IMR-90 (cell line): ENCODE measurements around the gene DOCK1. TPM values are rescaled to one million over a fixed set of nuclear protein-coding genes. Genes with fewer than 3 reads are reported as not detected.

Experiments
- ATAC-seq: fragments of 200-7000 bp; cut with Tn5 transposase; 2 replicates; pipeline ENCODE4 v1.9.1; 2020; ENCODE audit warnings: low read depth, mild to moderate bottlenecking, moderate library complexity
- BruUV-seq: library from RNA; stranded (reverse); fragments of 400-500 nt; replicated peaks from 2 replicates; lab custom pipeline; 2021; lab: Mats Ljungman, UMichigan
- CTCF ChIA-PET: fragments of 300-600 bp; formaldehyde crosslinking; extraction: SDS; loops from one replicate; lab custom pipeline; 2021; ENCODE audit warnings: antibody characterized with exemption; lab: Yijun Ruan, JAX
- POLR2A ChIA-PET: fragments of 300-600 bp; sonication (Branson Sonifier 250); formaldehyde crosslinking; loops from one replicate; lab custom pipeline; 2022; ENCODE audit warnings: antibody characterized with exemption; ENCODE audit not compliant: unreplicated experiment; lab: Charles Lee
- DNase-seq: peaks from one replicate; pipeline ENCODE4 v3.0.0; 2013
- H2AFZ ChIP-seq: replicated peaks from 2 replicates; pipeline ENCODE3; 2013; ENCODE audit warnings: low read length, mild to moderate bottlenecking; ENCODE audit not compliant: poor library complexity
- H2AK5ac ChIP-seq: 2 replicates; pipeline ENCODE4 v1.6.1; 2013; ENCODE audit warnings: low read depth, low read length, inconsistent platforms
- H2AK9ac ChIP-seq: replicated peaks from 2 replicates; pipeline ENCODE3; 2013; ENCODE audit warnings: mild to moderate bottlenecking, low read depth, low read length, moderate library complexity; ENCODE audit not compliant: poor library complexity
- H2BK120ac ChIP-seq: 2 replicates; pipeline ENCODE4 v1.6.1; 2013; ENCODE audit warnings: low read depth, low read length, inconsistent platforms
- H2BK15ac ChIP-seq: 3 replicates; pipeline ENCODE4 v1.6.1; 2013; ENCODE audit warnings: low read depth, low read length, inconsistent platforms
- H2BK20ac ChIP-seq: 2 replicates; pipeline ENCODE4 v1.6.1; 2013; ENCODE audit warnings: low read depth, mild to moderate bottlenecking, inconsistent platforms, low read length, moderate library complexity
- H2BK5ac ChIP-seq: 2 replicates; pipeline ENCODE4 v1.6.1; 2013; ENCODE audit warnings: mild to moderate bottlenecking, low read depth, low read length, inconsistent platforms; ENCODE audit not compliant: poor library complexity, severe bottlenecking
- H3K14ac ChIP-seq: replicated peaks from 2 replicates; pipeline ENCODE4 v1.6.1; 2013; ENCODE audit warnings: low read depth, low read length, inconsistent platforms
- H3K18ac ChIP-seq: 2 replicates; pipeline ENCODE4 v1.6.1; 2013; ENCODE audit warnings: low read depth, low read length, control low read depth
- H3K23ac ChIP-seq: 2 replicates; pipeline ENCODE4 v1.6.1; 2013; ENCODE audit warnings: low read depth, low read length, inconsistent platforms
- H3K27ac ChIP-seq: 2 replicates; pipeline ENCODE4 v1.5.1; 2013; ENCODE audit warnings: mild to moderate bottlenecking, control low read depth, low read length; ENCODE audit not compliant: insufficient read depth
- H3K27me3 ChIP-seq: 2 replicates; pipeline ENCODE4 v1.6.1; 2013; ENCODE audit warnings: low read length; ENCODE audit not compliant: control insufficient read depth, insufficient read depth
- H3K36me3 ChIP-seq: 2 replicates; pipeline ENCODE4 v1.6.1; 2013; ENCODE audit warnings: low read length, mixed read lengths; ENCODE audit not compliant: control insufficient read depth, insufficient read depth
- H3K4ac ChIP-seq: 2 replicates; pipeline ENCODE4 v1.6.1; 2013; ENCODE audit warnings: low read depth, low read length, inconsistent platforms
- H3K4me1 ChIP-seq: 2 replicates; pipeline ENCODE4 v1.6.1; 2013; ENCODE audit warnings: low read length, mixed read lengths; ENCODE audit not compliant: control insufficient read depth, insufficient read depth
- H3K4me2 ChIP-seq: 2 replicates; pipeline ENCODE4 v1.6.1; 2013; ENCODE audit warnings: low read depth, mild to moderate bottlenecking, control low read depth, low read length, moderate library complexity
- H3K4me3 ChIP-seq: 2 replicates; pipeline ENCODE4 v1.5.1; 2013; ENCODE audit warnings: low read depth, mild to moderate bottlenecking, control low read depth, low read length, moderate library complexity; ENCODE audit not compliant: insufficient read depth
- H3K56ac ChIP-seq: 2 replicates; pipeline ENCODE4 v1.6.1; 2013; ENCODE audit warnings: low read length, inconsistent platforms; ENCODE audit not compliant: insufficient read depth; ENCODE audit errors: extremely low read depth
- H3K79me1 ChIP-seq, 2 experiments: 2 replicates each; pipeline ENCODE4 v1.6.1; 2013; ENCODE audit warnings: low read length in 2 of 2, inconsistent platforms in 1 of 2, low read depth in 1 of 2
- H3K9ac ChIP-seq: 2 replicates; pipeline ENCODE4 v1.6.1; 2013; ENCODE audit warnings: low read depth, low read length, control low read depth
- H3K9me1 ChIP-seq: 2 replicates; pipeline ENCODE4 v1.6.1; 2013; ENCODE audit warnings: low read length, inconsistent platforms; ENCODE audit not compliant: insufficient read depth
- H3K9me3 ChIP-seq: 2 replicates; pipeline ENCODE4 v1.6.1; 2013; ENCODE audit warnings: low read length; ENCODE audit not compliant: control insufficient read depth, insufficient read depth
- H4K20me1 ChIP-seq: 2 replicates; pipeline ENCODE4 v1.6.1; 2013; ENCODE audit warnings: low read length, inconsistent platforms; ENCODE audit not compliant: insufficient read depth
- H4K5ac ChIP-seq: 2 replicates; pipeline ENCODE4 v1.6.1; 2013; ENCODE audit warnings: mild to moderate bottlenecking, low read depth, low read length, control low read depth
- H4K8ac ChIP-seq, 2 experiments: 2 replicates each; pipeline ENCODE4 v1.6.1; 2013; ENCODE audit warnings: low read depth in 2 of 2, low read length in 2 of 2, control low read depth in 1 of 2, inconsistent platforms in 1 of 2
- H4K91ac ChIP-seq: 2 replicates; pipeline ENCODE4 v1.6.1; 2013; ENCODE audit warnings: low read depth, low read length, inconsistent platforms; ENCODE audit not compliant: insufficient read depth
- CHD1 ChIP-seq: IDR thresholded peaks from 2 replicates; pipeline ENCODE4 v1.6.1; 2012; ENCODE audit warnings: low read depth, low read length, improper control_type of control experiment
- ELK1 ChIP-seq: fragments of 150-350 bp; IDR thresholded peaks from 2 replicates; pipeline ENCODE4 v1.6.1; 2016; ENCODE audit warnings: low read depth, mild to moderate bottlenecking, low read length, moderate library complexity, borderline replicate concordance
- FOS ChIP-seq: fragments of 150-350 bp; IDR thresholded peaks from 2 replicates; pipeline ENCODE4 v1.6.1; 2016; ENCODE audit warnings: low read depth, low read length
- MAFK ChIP-seq: IDR thresholded peaks from 2 replicates; pipeline ENCODE4 v1.6.1; 2012; ENCODE audit warnings: low read depth, low read length, improper control_type of control experiment
- MAZ ChIP-seq: IDR thresholded peaks from 2 replicates; pipeline ENCODE4 v1.6.1; 2012; ENCODE audit warnings: low read depth, mild to moderate bottlenecking, low read length, improper control_type of control experiment, moderate library complexity, borderline replicate concordance
- MXI1 ChIP-seq: IDR thresholded peaks from 2 replicates; pipeline ENCODE4 v1.6.1; 2012; ENCODE audit warnings: low read depth, mild to moderate bottlenecking, low read length, moderate library complexity, borderline replicate concordance
- NFE2L2 ChIP-seq: fragments of 150-350 bp; IDR thresholded peaks from 2 replicates; pipeline ENCODE4 v1.6.1; 2016; ENCODE audit warnings: low read depth, mild to moderate bottlenecking, low read length
- POLR2A ChIP-seq: IDR thresholded peaks from 2 replicates; pipeline ENCODE4 v1.6.1; 2012; ENCODE audit warnings: mild to moderate bottlenecking, low read depth, low read length
- RAD21 ChIP-seq: IDR thresholded peaks from 2 replicates; pipeline ENCODE4 v1.6.1; 2012; ENCODE audit warnings: low read length, improper control_type of control experiment
- RCOR1 ChIP-seq: IDR thresholded peaks from 2 replicates; pipeline ENCODE4 v1.6.1; 2012; ENCODE audit warnings: mild to moderate bottlenecking, low read length, improper control_type of control experiment; ENCODE audit not compliant: insufficient replicate concordance
- RFX5 ChIP-seq: IDR thresholded peaks from 2 replicates; pipeline ENCODE4 v1.8.0; 2012; ENCODE audit warnings: low read depth, mild to moderate bottlenecking, low read length, moderate library complexity
- USF2 ChIP-seq: fragments of 150-350 bp; IDR thresholded peaks from 2 replicates; pipeline ENCODE4 v1.6.1; 2017; ENCODE audit warnings: mild to moderate bottlenecking, antibody characterized with exemption, low read length, low read depth
- WGBS, 2 experiments: methylation state at CpG; one replicate each; pipeline versions ENCODE4 v1.1.5 to v1.1.7; 2013; ENCODE audit warnings: missing lambda C conversion rate in 2 of 2; ENCODE audit not compliant: insufficient read length in 1 of 2; ENCODE audit errors: extremely low coverage in 2 of 2; 5-methylcytosine and 5-hydroxymethylcytosine counted together
- dilution Hi-C: fragments of 300-500 bp; cut with HindIII; formaldehyde crosslinking; loops from one replicate; pipeline ENCODE4 v1.14.3; 2018; ENCODE audit warnings: low sequenced_read_pairs; ENCODE audit not compliant: unreplicated experiment
- in situ Hi-C: fragments of 300-500 bp; cut with MboI; formaldehyde crosslinking; loops from 3 replicates; pipeline ENCODE4 v1.14.3; 2019; ENCODE audit warnings: low sequenced_read_pairs, inconsistent platforms, mixed read lengths
- intact Hi-C: fragments of 100-400 bp; cut with micrococcal nuclease; formaldehyde crosslinking; loops from 2 replicates; pipeline ENCODE4 v1.10.0; 2022
- polyA plus RNA-seq, 3 experiments: library from polyadenylated mRNA; depleted of rRNA; stranded (reverse); fragments of >200 nt; gene quantifications; 2 replicates each; pipeline ENCODE4 v1.2.3, GENCODE V29; 2012; ENCODE audit warnings: low replicate concordance in 1 of 3
- total RNA-seq: library from RNA; depleted of rRNA; stranded (reverse); fragments of >200 nt; gene quantifications from 2 replicates; pipeline ENCODE4 v1.2.3, GENCODE V29; 2012

DOCK1 gene
- total and polyA plus RNA-seq, 2 of the 4 experiments (the other 2 are of a cell fraction): 28.2 to 71.0 TPM

- H4K91ac ChIP-seq: no peak overlapping the region
- H2AK9ac ChIP-seq: no peak overlapping the region
- CTCF ChIA-PET: interaction anchor here (0.6 to 0.7 kb wide), 3 partner anchors 9 to 189 kb away, joined by 3 to 9 read pairs (median 6); no protein-coding TSS in a partner anchor
- H3K9ac ChIP-seq: no peak overlapping the region
- in situ Hi-C loops: no loop called here
- dilution Hi-C loops: no loop called here
- no peaks in the 10 kb centered on the region; the same call in 1 of the 2 replicates for H3K27me3 ChIP-seq
- ATAC-seq (no peak), DNase-seq (no peak)
- WGBS, 2 experiments: 53% methylated on average over 3 of the region's 16 CpGs; no CpG with 5 or more reads in 1 of the 2 experiments
- H2BK20ac ChIP-seq: no peak overlapping the region
- no peak overlapping the region for H2BK5ac ChIP-seq
- no peak overlapping the region for H3K56ac ChIP-seq
- H3K4me2 ChIP-seq: no peak overlapping the region; the same call in 1 of the 2 replicates
- no peak overlapping the region for H2BK120ac ChIP-seq
- no peak overlapping the region for H3K27ac ChIP-seq
- H3K36me3 ChIP-seq: no peaks in the 10 kb centered on the region
- TF ChIP-seq ELK1 (no peak), MAZ (no peak), USF2 (no peak), FOS (no peak), NFE2L2 (no peak), RFX5 (no peak), POLR2A (no peak), RAD21 (no peak), RCOR1 (no peak), MAFK (no peak), MXI1 (no peak), CHD1 (no peak)
- BruUV-seq: no TSS peak
- no peak overlapping the region for H4K5ac ChIP-seq
- H2BK15ac ChIP-seq: no peak overlapping the region
- H2AFZ ChIP-seq: no peak overlapping the region
- H3K4ac ChIP-seq: no peak overlapping the region
- POLR2A ChIA-PET: no interaction called here
- H3K4me1 ChIP-seq: peaks cover 8% of the 10 kb centered on the region; the same call in 1 of the 2 replicates
- H3K9me3 ChIP-seq: no peaks in the 10 kb centered on the region
- peaks cover 8% of the 10 kb centered on the region for H3K9me1 ChIP-seq
- intact Hi-C loops: loop anchor here (5.0 to 10.0 kb wide), 2 partner anchors 107 to 230 kb away; no protein-coding TSS in a partner anchor
- H4K20me1 ChIP-seq: peaks cover 52% of the 10 kb centered on the region
- peaks cover 4 to 23% of the 10 kb centered on the region in 2 experiments; a peak in 3 of 4 replicates for H3K79me1 ChIP-seq
- H3K14ac ChIP-seq: no peak overlapping the region
- no peak overlapping the region for H3K18ac ChIP-seq
- no peak overlapping the region for H3K23ac ChIP-seq
- H2AK5ac ChIP-seq: no peak overlapping the region
- H3K4me3 ChIP-seq: no peak overlapping the region
- H4K8ac ChIP-seq: no peak overlapping the region
Observed at GRCh38 chr10:127194599-127194998, 289.4 kb downstream of the DOCK1 start.
